KOPT-K1 (cell line): ENCODE results near the gene KIAA0319L.

Experiments
- H3K27ac ChIP-seq: fragments of 200-600 bp; sonication (generic); 2 replicates; pipeline ENCODE4 v1.5.1; 2016; ENCODE audit warnings: antibody characterized with exemption, mild to moderate bottlenecking, low read depth, low read length; ENCODE audit not compliant: poor library complexity, severe bottlenecking
- H3K36me3 ChIP-seq: fragments of 200-600 bp; sonication (generic); 2 replicates; pipeline ENCODE4 v1.5.1; 2017; ENCODE audit warnings: antibody characterized with exemption, mild to moderate bottlenecking, low read length, moderate library complexity; ENCODE audit not compliant: insufficient read depth
- H3K9me3 ChIP-seq: fragments of 200-600 bp; sonication (generic); 2 replicates; pipeline ENCODE4 v1.5.1; 2017; ENCODE audit warnings: antibody characterized with exemption, low read length, mild to moderate bottlenecking; ENCODE audit not compliant: insufficient read depth, poor library complexity, severe bottlenecking

Gene KIAA0319L

GRCh38 chr1:35428360-35428759 is 128.8 kb downstream of the KIAA0319L start:
- no peak overlapping the region for H3K27ac ChIP-seq
- peaks cover 30% of the 10 kb centered on the region for H3K36me3 ChIP-seq
- H3K9me3 ChIP-seq = no peaks in the 10 kb centered on the region

- Histone ChIP-seq H3K27ac (no peak overlapping the region), H3K9me3 (no peaks in the 10 kb centered on the region), H3K36me3 (peaks cover 23% of the 10 kb centered on the region)
Measured at GRCh38 chr1:35426097-35426586, 131.1 kb downstream of the KIAA0319L start.

GRCh38 chr1:35408925-35409324 is 148.3 kb downstream of the KIAA0319L start:
- Histone ChIP-seq H3K9me3 (no peaks in the 10 kb centered on the region), H3K27ac (no peak overlapping the region), H3K36me3 (peaks cover 68% of the 10 kb centered on the region)

- peaks cover 78% of the 10 kb centered on the region for H3K36me3 ChIP-seq
- H3K27ac ChIP-seq = no peak overlapping the region
- no peaks in the 10 kb centered on the region for H3K9me3 ChIP-seq
Measured at GRCh38 chr1:35407743-35408142, 149.5 kb downstream of the KIAA0319L start.

GRCh38 chr1:35406103-35406502 is 151.1 kb downstream of the KIAA0319L start:
- H3K27ac ChIP-seq = no peak overlapping the region
- peaks cover 7% of the 10 kb centered on the region for H3K9me3 ChIP-seq
- H3K36me3 ChIP-seq = peaks cover 93% of the 10 kb centered on the region

GRCh38 chr1:35401049-35401448 is 156.2 kb downstream of the KIAA0319L start:
- Histone ChIP-seq H3K36me3 (peaks cover 89% of the 10 kb centered on the region), H3K9me3 (peaks cover 7% of the 10 kb centered on the region), H3K27ac (no peak overlapping the region)

- H3K27ac ChIP-seq = no peak overlapping the region
- H3K36me3 ChIP-seq = peaks cover 92% of the 10 kb centered on the region
- peaks cover 7% of the 10 kb centered on the region for H3K9me3 ChIP-seq
Measured at GRCh38 chr1:35398739-35399138, 158.5 kb downstream of the KIAA0319L start.

- H3K27ac ChIP-seq = no peak overlapping the region
- H3K36me3 ChIP-seq = peaks cover 90% of the 10 kb centered on the region
- no peaks in the 10 kb centered on the region for H3K9me3 ChIP-seq
Measured at GRCh38 chr1:35394386-35394785, 162.8 kb downstream of the KIAA0319L start.

- H3K36me3 ChIP-seq = peaks cover 86% of the 10 kb centered on the region
- H3K27ac ChIP-seq = no peak overlapping the region
Measured at GRCh38 chr1:35390600-35391494, 166.4 kb downstream of the KIAA0319L start.

GRCh38 chr1:35386959-35387358 is 170.2 kb downstream of the KIAA0319L start:
- H3K36me3 ChIP-seq = peaks cover 64% of the 10 kb centered on the region
- H3K27ac ChIP-seq = no peak overlapping the region
- no peaks in the 10 kb centered on the region for H3K9me3 ChIP-seq

More at GRCh38 chr1:35390600-35391494, 166.4 kb downstream of the KIAA0319L start:
- no peaks in the 10 kb centered on the region for H3K9me3 ChIP-seq

- no peaks in the 10 kb centered on the region for H3K9me3 ChIP-seq
- peaks cover 65% of the 10 kb centered on the region for H3K36me3 ChIP-seq
- H3K27ac ChIP-seq = no peak overlapping the region
Measured at GRCh38 chr1:35386290-35386689, 170.9 kb downstream of the KIAA0319L start.
